HepG2 (cell line): Measurements from ENCODE around the gene YPEL4. TPM values are rescaled to one million over a fixed set of nuclear protein-coding genes. Genes with fewer than 3 reads are reported as not detected.

Experiments
- AHR ChIP-seq: IDR thresholded peaks from 2 replicates; pipeline ENCODE4 v1.6.1; 2018; ENCODE audit warnings: missing genetic modification reagents, missing compliant biosample characterization
- ETS1 ChIP-seq: sonication (generic); formaldehyde crosslinking; IDR thresholded peaks from 2 replicates; pipeline ENCODE4 v1.4.0; 2020; ENCODE audit warnings: missing genetic modification reagents
- HCFC1 ChIP-seq: fragments of 150-350 bp; IDR thresholded peaks from 2 replicates; pipeline ENCODE4 v1.6.1; 2014; ENCODE audit warnings: low read depth, low read length
- HOXA9 ChIP-seq: sonication (generic); formaldehyde crosslinking; IDR thresholded peaks from 2 replicates; pipeline ENCODE4 v1.8.1; 2022; ENCODE audit warnings: missing genetic modification reagents, mild to moderate bottlenecking, moderate library complexity, borderline replicate concordance
- JUN ChIP-seq: sonication (generic); formaldehyde crosslinking; IDR thresholded peaks from 2 replicates; pipeline ENCODE4 v1.4.0; 2020; ENCODE audit warnings: mild to moderate bottlenecking, missing genetic modification reagents
- NBN ChIP-seq: fragments of 450-650 bp; conservative IDR thresholded peaks from 2 replicates; pipeline ENCODE4 v1.6.1; 2017
- PCBP1 ChIP-seq: fragments of 200-400 bp; formaldehyde crosslinking; IDR thresholded peaks from 2 replicates; pipeline ENCODE4 v1.6.1; 2017; ENCODE audit warnings: mild to moderate bottlenecking, low read depth, low read length, borderline replicate concordance
- SNAPC4 ChIP-seq: sonication (generic); formaldehyde crosslinking; IDR thresholded peaks from 2 replicates; pipeline ENCODE4 v1.4.0; 2020; ENCODE audit warnings: mild to moderate bottlenecking, missing genetic modification reagents
- SPEN ChIP-seq: sonication (generic); formaldehyde crosslinking; IDR thresholded peaks from 2 replicates; pipeline ENCODE4 v1.5.1; 2020; ENCODE audit warnings: low read depth, mild to moderate bottlenecking, missing genetic modification reagents
- STAT5B ChIP-seq: sonication (generic); formaldehyde crosslinking; IDR thresholded peaks from 2 replicates; pipeline ENCODE4 v1.4.0; 2020; ENCODE audit warnings: missing genetic modification reagents
- TCF7L2 ChIP-seq: IDR thresholded peaks from 2 replicates; pipeline ENCODE4 v1.6.1; 2011; ENCODE audit warnings: mild to moderate bottlenecking, low read depth, low read length, moderate library complexity
- YEATS2 ChIP-seq: sonication (generic); formaldehyde crosslinking; IDR thresholded peaks from 2 replicates; pipeline ENCODE4 v1.4.0; 2020; ENCODE audit warnings: missing genetic modification reagents, borderline replicate concordance
- ZEB1 ChIP-seq: IDR thresholded peaks from 2 replicates; pipeline ENCODE4 v1.6.1; 2012; ENCODE audit warnings: mild to moderate bottlenecking, low read depth, inconsistent platforms; ENCODE audit not compliant: insufficient replicate concordance
- ZNF124 ChIP-seq: sonication (generic); formaldehyde crosslinking; IDR thresholded peaks from 2 replicates; pipeline ENCODE4 v1.4.0; 2020; ENCODE audit warnings: missing genetic modification reagents
- ZNF549 ChIP-seq: sonication (generic); formaldehyde crosslinking; IDR thresholded peaks from 2 replicates; pipeline ENCODE4 v1.5.0; 2020; ENCODE audit warnings: missing genetic modification reagents
- ZNF552 ChIP-seq: sonication (generic); formaldehyde crosslinking; IDR thresholded peaks from 2 replicates; pipeline ENCODE4 v1.9.0; 2022; ENCODE audit warnings: missing genetic modification reagents, mild to moderate bottlenecking, borderline replicate concordance
- ZNF580 ChIP-seq: IDR thresholded peaks from 2 replicates; pipeline ENCODE4 v1.6.1; 2016; ENCODE audit warnings: low read depth, borderline replicate concordance
- ZNF652 ChIP-seq: IDR thresholded peaks from 2 replicates; pipeline ENCODE4 v1.6.1; 2016; ENCODE audit warnings: low read depth, borderline replicate concordance
- ZNF775 ChIP-seq: sonication (generic); formaldehyde crosslinking; IDR thresholded peaks from 2 replicates; pipeline ENCODE4 v1.4.0; 2020; ENCODE audit warnings: missing genetic modification reagents, mild to moderate bottlenecking, moderate library complexity, borderline replicate concordance
- ZSCAN12 ChIP-seq: sonication (generic); formaldehyde crosslinking; IDR thresholded peaks from 2 replicates; pipeline ENCODE4 v1.9.0; 2021; ENCODE audit warnings: mild to moderate bottlenecking, missing genetic modification reagents
- polyA plus RNA-seq, 8 experiments: library from polyadenylated mRNA; depleted of rRNA in 3 of 8; stranded (reverse) in 7 of 8; unstranded in 1 of 8; fragments of >200 nt; fragmentation: Illumina TruSeq in 4 of 8; extraction: Trizol in 4 of 8; gene quantifications; 2 replicates each; pipeline versions ENCODE4 v1.2.1 to v1.2.3, GENCODE V29; 2011 to 2016; ENCODE audit warnings: low read depth in 4 of 8, missing spikeins in 1 of 8, mixed read lengths in 1 of 8; ENCODE audit not compliant: insufficient read depth in 1 of 8
- total RNA-seq, 5 experiments: library from RNA; depleted of rRNA; stranded (reverse); fragments of >200 nt; fragmentation: Illumina TruSeq; extraction: Trizol; gene quantifications; 2 replicates each; pipeline ENCODE4 v1.2.3, GENCODE V29; 2016; ENCODE audit warnings: low read depth in 1 of 5
- TF ChIP-seq, protein P1 (sequence below): sonication (generic); formaldehyde crosslinking; IDR thresholded peaks from 2 replicates; pipeline ENCODE4 v1.4.0; 2020; ENCODE audit warnings: low read depth, mild to moderate bottlenecking, missing genetic modification reagents
- TF ChIP-seq, protein P2 (sequence below): sonication (generic); formaldehyde crosslinking; IDR thresholded peaks from 2 replicates; pipeline ENCODE4 v1.5.1; 2020; ENCODE audit warnings: missing genetic modification reagents, mild to moderate bottlenecking, borderline replicate concordance

Gene YPEL4
- total and polyA plus RNA-seq, 2 of the 13 experiments (the other 11 are each of a cell fraction or from before 2014, with no cell fraction given): 0.04 TPM; not detected in 1

- no peak for TF ChIP-seq ETS1 (CRISPR knock-in tag)
- TF ChIP-seq NBN: no peak
- TF ChIP-seq ZNF580 (CRISPR knock-in tag): peak; percentile 51; the same call in 1 of the 2 replicates
- TF ChIP-seq SPEN (CRISPR knock-in tag): no peak
- TF ChIP-seq ZNF549 (CRISPR knock-in tag): no peak
- no peak for TF ChIP-seq HCFC1
- no peak for TF ChIP-seq PCBP1
- TF ChIP-seq YEATS2: no peak
- TF ChIP-seq, protein P1, sequence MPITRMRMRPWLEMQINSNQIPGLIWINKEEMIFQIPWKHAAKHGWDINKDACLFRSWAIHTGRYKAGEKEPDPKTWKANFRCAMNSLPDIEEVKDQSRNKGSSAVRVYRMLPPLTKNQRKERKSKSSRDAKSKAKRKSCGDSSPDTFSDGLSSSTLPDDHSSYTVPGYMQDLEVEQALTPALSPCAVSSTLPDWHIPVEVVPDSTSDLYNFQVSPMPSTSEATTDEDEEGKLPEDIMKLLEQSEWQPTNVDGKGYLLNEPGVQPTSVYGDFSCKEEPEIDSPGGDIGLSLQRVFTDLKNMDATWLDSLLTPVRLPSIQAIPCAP: no peak
- no peak for TF ChIP-seq ZSCAN12 (CRISPR knock-in tag)
- no peak for TF ChIP-seq ZNF124 (CRISPR knock-in tag)
- no peak for TF ChIP-seq ZEB1
- no peak for TF ChIP-seq ZNF652
- TF ChIP-seq, protein P2, sequence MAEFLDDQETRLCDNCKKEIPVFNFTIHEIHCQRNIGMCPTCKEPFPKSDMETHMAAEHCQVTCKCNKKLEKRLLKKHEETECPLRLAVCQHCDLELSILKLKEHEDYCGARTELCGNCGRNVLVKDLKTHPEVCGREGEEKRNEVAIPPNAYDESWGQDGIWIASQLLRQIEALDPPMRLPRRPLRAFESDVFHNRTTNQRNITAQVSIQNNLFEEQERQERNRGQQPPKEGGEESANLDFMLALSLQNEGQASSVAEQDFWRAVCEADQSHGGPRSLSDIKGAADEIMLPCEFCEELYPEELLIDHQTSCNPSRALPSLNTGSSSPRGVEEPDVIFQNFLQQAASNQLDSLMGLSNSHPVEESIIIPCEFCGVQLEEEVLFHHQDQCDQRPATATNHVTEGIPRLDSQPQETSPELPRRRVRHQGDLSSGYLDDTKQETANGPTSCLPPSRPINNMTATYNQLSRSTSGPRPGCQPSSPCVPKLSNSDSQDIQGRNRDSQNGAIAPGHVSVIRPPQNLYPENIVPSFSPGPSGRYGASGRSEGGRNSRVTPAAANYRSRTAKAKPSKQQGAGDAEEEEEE (CRISPR knock-in tag): no peak
- TF ChIP-seq ZNF552: no peak
- no peak for TF ChIP-seq JUN
- no peak for TF ChIP-seq STAT5B (CRISPR knock-in tag)
- no peak for TF ChIP-seq TCF7L2
- TF ChIP-seq ZNF775 (CRISPR knock-in tag): 0 out of 2 replicates have a peak, but pooled peaks have one; percentile 30
- peak; percentile 55; the same call in 1 of the 2 replicates for TF ChIP-seq SNAPC4 (CRISPR knock-in tag)
- no peak for TF ChIP-seq HOXA9
- no peak for TF ChIP-seq AHR
Observed at GRCh38 chr11:57639321-57640067, 10.2 kb downstream of the YPEL4 start (continued).
